Endothelial cell of hepatic sinusoid (primary cell): ENCODE measurements around the gene PDZD8.
"Not testable (repeated sequence)": the region's sequence is repeated elsewhere in the genome, so short reads cannot be mapped to it uniquely, and the experiment has no call there.

Experiments
- in situ Hi-C: cut with HindIII; loops from 2 replicates; pipeline ENCODE4 v1.10.0; 2017; ENCODE audit warnings: low sequenced_read_pairs

The PDZD8 gene

GRCh38 chr10:117256910-117257309 lies 118.3 kb downstream of the PDZD8 start:
- in situ Hi-C loops, result no loop called here

- in situ Hi-C loops, result no loop called here
These were observed 119.3 kb downstream of the PDZD8 start for GRCh38 chr10:117255835-117256460.

DNA sequence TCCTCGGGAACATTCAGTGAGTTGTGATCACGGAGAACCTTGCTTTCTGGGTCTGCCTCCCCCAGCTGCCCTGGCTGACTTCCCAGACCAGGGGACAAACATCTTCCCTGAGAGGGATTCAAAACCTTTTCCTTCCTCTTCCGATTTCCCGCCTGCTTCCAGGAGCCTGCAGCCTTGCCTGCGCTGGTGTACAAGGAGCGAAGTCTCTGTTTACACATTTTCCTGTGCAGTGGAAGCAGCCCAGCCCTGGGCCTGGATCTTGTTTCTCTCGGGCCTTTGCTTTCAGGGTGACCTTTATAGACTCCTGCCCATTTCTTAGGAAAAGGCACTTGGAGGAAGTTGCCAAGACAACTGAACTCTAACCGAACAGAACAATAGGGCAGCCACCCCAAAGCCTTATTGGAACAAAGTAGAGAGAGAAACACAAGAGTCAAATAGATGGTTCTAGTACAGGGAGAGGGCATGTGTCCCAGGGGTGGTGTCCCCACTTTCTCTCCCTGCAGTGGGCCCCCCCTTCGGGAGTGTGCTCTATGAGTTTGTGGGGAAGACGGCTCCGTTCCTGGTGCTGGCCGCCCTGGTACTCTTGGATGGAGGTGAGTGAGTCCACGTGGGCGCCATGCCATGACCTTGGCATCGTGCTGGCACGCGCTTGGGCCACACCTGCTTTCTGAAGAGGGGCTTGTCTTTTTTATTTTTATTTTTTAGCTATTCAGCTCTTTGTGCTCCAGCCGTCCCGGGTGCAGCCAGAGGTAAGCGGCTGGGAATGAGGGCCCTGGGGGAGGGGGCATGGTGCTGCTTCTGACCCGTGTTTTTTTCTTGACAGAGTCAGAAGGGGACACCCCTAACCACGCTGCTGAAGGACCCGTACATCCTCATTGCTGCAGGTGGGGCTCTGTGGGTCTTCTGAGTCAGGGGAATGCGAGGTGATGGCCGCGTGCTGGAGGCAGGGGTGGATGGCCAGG lies 120.2 kb downstream of the PDZD8 start:
- in situ Hi-C loops, result no loop called here

GRCh38 chr10:117254338-117254737 lies 120.9 kb downstream of the PDZD8 start:
- in situ Hi-C loops, result no loop called here

DNA sequence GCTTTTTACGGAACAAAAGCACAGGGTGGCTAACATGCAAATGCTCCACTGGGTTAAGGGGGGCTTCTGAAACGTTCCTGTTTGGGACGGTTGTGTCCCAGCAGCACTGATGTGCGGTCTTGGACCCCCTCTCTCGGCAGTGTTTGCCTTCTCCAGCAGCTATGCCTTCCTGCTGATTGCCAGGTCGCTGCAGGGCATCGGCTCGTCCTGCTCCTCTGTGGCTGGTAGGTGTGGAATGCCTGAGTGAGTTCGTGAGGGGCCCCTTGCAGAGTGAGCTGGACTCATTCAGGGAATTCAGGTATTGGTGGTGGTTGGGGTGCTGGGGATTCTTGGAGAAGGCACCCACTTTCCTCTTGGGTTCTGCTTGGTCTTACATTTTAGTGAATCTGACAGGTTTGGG lies 121.3 kb downstream of the PDZD8 start:
- in situ Hi-C loops, result no loop called here

DNA sequence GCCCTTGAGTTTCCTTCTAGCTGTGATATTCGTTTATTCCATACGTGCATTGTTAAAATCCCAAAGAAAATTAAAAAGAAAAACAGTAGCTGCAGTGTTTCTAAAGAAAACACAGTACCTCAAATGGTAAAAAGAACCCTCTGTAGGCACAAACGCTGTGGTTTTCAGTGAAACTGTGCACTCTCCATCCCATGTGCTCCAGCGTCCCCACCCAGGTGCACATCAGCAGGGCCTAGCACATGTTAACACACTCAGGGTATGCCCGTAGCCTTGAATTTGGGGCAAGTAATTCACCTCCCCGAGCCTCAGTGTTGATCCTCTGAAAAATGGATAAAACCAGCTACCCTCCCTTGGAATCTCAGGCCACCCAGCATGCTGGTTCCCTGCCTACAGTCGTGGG lies 124.8 kb downstream of the PDZD8 start:
- in situ Hi-C loops, result no loop called here

DNA sequence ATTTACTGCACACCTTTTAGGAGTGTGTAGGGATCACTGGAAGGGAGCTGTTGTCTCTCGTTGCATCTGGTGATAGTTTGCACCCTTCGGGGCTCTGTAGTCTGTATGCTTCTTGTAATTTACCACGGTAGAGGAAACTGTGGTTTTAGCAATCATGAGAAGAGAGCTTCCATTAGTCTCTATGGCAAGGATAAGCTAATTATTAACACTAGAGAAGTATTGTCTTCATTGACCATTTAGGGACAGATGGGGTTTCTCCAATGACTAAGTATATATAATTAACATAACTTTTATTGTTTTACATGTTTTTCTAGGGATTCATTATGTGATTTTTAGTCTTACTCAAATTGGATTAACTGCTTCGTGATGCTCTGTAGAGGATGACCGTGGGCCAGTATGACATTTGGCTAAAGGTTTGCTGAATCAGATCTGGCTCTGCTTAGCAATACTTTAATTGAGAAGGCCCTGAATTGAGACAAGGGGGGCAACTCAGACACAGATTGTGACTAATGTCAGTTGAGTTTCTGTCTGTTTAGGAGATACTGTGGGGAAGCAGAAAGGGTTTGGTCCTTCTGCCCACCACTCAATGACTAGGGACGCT lies 125.6 kb downstream of the PDZD8 start:
- in situ Hi-C loops, result loop anchor here (5.0 kb wide), 1 partner anchor 42 kb away; no protein-coding TSS in a partner anchor

DNA sequence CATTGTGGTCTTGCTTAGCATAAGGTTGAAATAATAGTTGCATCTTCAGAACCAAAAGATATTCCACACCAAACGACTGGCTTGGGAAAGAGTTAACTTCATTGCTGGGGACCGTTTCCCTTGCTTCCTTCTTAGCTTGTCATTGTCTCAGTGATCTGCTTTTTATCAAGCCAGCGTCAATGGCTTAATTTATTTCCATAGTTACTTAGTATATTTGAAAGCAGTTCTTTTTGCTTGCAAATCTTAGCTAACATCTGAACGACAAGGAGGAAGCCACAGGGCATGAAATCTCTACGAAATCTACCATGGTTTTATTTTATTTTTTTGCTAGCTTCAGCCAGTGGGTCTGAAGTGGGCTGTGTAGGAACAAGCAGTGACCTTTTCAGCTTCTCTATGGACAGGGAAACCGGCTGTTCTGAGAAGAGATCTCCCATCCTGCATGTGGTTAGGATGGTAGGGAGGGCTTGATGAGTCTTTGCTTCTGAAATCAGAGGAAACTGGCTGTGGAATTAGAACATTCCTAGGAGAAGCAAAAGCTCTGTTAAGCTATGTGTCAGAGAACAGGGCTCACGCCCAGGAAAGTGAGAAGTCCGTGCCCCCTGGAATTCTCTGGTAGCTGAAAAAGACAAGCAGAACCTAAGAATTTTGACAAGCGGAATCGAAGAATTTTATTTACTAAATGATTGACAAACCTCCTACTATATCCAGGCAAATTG lies 126.3 kb downstream of the PDZD8 start:
- in situ Hi-C loops, result loop anchor here (5.0 kb wide), 1 partner anchor 42 kb away; no protein-coding TSS in a partner anchor

DNA sequence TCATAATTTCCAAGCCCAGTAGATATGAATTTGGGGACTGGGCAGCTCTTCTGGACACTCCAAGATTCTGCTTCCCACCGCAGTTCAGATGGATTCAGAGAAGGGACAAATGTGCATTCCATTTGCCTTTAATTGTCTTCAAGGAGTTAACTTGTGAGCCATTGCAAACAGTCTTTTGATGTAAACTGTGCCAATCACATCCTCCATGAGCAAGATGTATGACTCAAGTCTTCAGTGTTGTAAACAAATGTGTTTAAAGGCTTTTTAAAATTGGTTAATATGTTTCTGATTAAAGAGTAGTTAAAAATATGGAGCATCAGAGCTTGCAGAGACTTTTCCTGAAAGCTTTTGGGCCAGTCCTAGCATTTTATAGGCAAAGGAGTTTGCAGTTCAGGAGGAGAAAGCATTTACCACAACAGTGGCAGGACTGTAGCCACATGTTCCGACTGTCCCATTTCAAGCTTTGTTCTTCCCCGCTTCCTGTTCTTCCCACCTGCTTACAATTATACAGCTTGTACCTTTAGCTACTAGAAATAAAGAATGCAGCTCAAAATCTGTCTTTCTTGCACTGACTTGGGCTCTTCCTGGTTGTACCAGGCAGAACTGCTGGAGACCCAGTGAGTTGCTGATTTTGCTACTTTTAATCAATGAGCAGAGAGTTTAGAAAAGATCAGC lies 128.1 kb downstream of the PDZD8 start:
- in situ Hi-C loops, result loop anchor here (5.0 kb wide), 1 partner anchor 40 kb away; no protein-coding TSS in a partner anchor

DNA sequence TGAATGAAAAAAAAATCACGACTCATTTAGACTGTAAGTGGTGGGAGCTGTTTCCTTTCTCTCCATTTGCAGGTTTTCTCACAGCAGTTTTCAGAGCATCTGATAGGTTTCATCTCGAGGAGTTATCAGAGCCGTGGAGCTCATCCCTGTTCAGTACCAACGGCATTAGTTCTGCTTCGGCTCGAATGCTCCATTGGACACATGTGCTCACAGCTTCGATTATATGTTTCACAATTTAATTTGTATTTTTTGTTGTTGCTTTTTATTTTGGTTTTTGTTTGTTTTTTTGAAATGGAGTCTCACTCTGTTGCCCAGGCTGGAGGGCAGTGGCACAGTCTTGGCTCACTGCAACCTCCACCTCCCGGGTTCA lies 132.8 kb downstream of the PDZD8 start:
- in situ Hi-C loops, result no loop called here

GRCh38 chr10:117241541-117242462 lies 133.4 kb downstream of the PDZD8 start:
- in situ Hi-C loops, result no loop called here

DNA sequence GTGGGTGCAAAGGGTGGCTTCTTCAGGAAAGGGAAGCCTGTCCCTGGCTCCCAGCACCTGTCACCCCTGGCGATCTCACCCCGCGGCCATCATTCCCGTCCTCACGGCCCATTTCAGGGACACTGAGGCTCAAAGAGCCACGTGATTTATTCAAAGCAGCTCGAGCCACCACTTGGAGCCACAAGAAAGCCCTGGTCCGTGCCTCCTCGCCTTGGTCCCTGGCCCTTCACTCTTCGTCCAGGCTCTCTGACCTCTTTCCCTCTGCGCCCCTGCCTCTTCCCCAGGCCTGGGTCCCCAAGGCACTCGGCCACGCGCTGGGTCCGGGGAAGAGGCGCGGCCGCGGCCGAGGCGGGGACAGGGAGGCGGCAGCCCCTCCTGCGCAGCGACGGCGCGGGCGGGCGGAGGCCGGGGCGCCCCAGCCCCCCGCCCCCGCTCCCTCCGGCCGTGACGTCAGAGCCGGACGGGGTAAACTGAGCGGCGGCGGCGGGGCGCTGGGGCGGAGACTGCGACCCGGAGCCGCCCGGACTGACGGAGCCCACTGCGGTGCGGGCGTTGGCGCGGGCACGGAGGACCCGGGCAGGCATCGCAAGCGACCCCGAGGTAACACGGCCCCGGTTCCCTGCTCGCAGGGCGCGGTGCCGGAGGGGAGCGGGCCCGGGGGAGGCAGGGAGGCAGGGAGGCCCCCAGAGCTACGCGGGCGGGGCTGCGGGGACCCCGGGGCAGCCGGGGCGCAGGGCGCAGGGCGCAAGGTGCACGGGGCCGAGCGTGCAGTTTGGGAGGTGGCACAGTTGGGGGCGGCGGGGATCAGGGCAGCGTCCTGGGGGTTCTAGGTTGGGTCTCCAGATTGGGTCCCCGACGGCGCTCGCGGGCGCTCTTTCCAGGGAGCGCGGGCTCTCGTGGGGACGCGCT lies 134.4 kb downstream of the PDZD8 start, which contains the start of gene SLC18A2:
Gene SLC18A2, plus strand, starts transcription at position 494 of the 909 bp plus-strand sequence. CDS start 580 bp downstream, outside the sequence.
- in situ Hi-C loops, result no loop called here

DNA sequence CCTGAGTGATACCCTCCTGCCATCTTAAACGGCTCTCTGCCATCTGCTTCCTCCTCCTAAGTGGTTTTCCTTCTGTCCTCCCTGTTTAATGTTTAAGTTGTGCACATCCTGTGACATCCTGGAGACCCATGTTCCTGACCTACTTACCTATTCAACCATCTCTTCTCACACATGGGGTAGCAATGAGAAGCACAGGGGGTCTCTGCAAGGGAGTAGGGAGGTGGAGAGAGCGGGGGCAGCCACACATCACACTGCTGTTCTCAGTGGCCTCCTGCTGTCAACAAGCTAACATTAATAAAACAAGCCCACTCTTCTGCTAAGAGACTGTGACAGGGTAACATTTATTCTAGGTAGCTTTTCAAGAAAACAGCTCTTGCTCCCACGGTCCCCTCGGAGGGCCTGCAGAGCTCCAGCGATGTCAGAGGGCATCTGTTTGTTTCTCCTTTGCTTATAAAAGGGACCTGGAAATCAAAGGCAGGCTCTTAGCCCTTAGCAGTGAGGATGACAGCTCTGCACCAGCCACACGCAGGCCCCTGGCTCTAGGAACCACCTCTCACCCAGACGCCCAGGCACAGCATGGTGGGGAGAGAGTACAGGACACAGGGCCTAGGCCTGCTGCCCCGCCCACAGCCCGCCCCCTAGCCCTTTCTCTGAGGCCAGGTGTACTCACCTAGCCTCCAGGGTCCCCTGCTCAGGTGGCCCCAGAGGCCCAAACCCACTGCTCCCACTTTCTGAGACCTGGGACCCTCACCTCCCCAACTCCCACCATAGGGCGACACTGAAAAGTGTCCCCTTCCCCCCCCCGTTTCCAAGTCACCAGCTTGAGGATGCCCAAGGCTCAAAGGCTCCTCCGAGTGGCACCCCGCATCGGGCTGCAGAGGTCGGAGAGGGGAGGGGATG lies 135.3 kb downstream of the PDZD8 start:
- in situ Hi-C loops, result no loop called here

DNA sequence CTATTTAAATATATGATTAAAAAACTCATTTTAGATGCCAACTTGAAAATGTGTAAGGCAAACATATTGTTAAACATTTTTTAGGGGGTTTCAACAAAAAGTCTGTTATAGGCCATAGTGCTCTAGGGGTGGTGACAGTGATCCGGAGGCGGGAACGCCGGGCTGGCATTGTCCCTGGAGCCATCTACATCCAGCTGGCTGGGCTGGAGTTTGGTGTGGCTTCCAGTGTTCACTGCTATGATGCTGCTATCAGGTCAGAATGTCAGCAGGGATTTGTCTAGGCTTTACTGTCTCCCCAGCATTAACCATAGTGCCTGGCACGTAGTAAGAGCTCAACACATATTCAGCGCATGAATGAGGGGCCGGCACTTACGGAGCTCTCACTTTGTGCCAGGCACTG lies 136.2 kb downstream of the PDZD8 start:
- in situ Hi-C loops, result no loop called here

DNA sequence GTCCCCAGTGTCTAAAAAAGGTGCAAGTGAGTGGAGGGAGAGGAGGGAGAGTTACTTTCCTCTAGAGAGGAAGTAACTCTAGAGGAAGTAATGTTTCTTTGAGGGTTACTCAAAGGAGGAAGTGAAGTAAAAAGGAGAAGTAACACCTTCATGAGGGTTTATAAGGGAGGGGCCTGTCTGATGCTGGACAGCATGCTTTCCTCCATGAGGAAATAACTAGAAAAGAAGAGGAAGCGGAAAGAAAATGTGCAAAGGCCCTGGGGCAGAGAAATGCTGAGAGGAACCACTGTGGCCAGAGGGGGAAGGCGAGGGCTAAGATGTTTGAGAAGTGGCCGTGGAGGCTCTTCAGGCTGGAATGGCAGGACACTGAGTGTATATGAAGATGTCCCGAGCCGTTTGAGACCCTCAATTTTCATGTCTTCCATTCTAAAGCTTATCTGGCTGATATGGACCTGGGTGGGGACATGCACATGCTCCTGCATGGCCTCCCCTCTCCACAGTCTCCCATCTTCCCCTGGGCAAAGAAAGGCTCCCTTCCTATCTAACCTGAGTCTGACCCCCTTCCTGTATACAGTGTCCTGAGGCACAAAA lies 137.7 kb downstream of the PDZD8 start:
- in situ Hi-C loops, result no loop called here

DNA sequence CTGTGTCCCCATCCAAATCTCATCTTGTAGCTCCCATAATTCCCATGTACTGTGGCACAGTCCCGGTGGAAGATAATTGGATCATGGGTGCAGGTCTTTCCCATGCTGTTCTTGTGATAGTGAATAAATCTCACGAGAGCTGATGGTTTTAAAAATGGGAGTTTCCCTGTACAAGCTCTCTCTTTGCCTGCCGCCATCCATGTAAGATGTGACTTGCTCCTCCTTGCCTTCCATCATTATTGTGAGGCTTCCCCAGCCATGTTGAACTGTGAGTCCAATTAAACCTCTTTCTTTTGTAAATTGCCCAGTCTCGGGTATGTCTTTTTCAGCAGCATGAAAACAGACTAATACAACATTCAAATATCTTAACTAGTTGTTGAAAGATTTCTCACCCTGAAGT lies 145.1 kb downstream of the PDZD8 start:
- in situ Hi-C loops, result not testable (repeated sequence)

GRCh38 chr10:117228210-117228609 lies 147.0 kb downstream of the PDZD8 start:
- in situ Hi-C loops, result no loop called here
